ENCODE data around the gene DOK4. TPM values are rescaled to one million over a fixed set of nuclear protein-coding genes. Genes with fewer than 3 reads are reported as not detected.

The DOK4 gene
- total RNA-seq, 4 donors from 2014 or later, result 3.6 to 12.8 (median 7.3) TPM

- TF ChIP-seq CTCF (IDR thresholded peaks at IDR 0.05; ENCODE audit: low read depth), result no peak
Observed at GRCh38 chr16:57505169-57505568, 18.9 kb upstream of the DOK4 start.

GRCh38 chr16:57504491-57504890 lies 18.2 kb upstream of the DOK4 start:
- no peak for TF ChIP-seq CTCF (IDR thresholded peaks at IDR 0.05; ENCODE audit: low read depth)

- TF ChIP-seq CTCF (IDR thresholded peaks at IDR 0.05; ENCODE audit: low read depth), result no peak
Observed at GRCh38 chr16:57504001-57504400, 17.7 kb upstream of the DOK4 start.

GRCh38 chr16:57503366-57503765 lies 17.1 kb upstream of the DOK4 start:
- TF ChIP-seq CTCF (IDR thresholded peaks at IDR 0.05; ENCODE audit: low read depth), result no peak

- TF ChIP-seq CTCF (IDR thresholded peaks at IDR 0.05; ENCODE audit: low read depth), result no peak
Observed at GRCh38 chr16:57502048-57502775, 15.9 kb upstream of the DOK4 start.

GRCh38 chr16:57501492-57501891 lies 15.2 kb upstream of the DOK4 start:
- no peak for TF ChIP-seq CTCF (IDR thresholded peaks at IDR 0.05; ENCODE audit: low read depth)

GRCh38 chr16:57500578-57501111 lies 14.4 kb upstream of the DOK4 start:
- no peak for TF ChIP-seq CTCF (IDR thresholded peaks at IDR 0.05; ENCODE audit: low read depth)
